ENCODE data around the gene CAMK4.

CAMK4 gene

DNA sequence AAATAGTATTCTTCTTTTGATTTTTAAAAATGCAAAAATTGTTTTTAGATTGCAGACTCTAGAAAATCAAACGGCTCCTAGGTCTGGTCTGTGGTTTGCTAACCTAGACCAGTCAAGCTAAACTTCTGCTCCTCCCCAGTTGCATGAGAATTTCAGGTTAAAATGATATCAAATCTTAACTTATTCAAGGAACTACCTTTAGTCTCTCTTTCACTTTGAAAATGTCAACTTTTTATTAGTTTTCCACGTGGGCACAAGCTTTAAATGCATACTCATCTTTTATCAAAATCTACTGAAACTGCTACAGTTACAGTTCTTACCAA, 8.8 kb downstream of the CAMK4 start:
- TF ChIP-seq CTCF (IDR thresholded peaks at IDR 0.05; ENCODE audit: control insufficient read depth, extremely low read depth, insufficient read depth), result no peak
- H3K4me3 ChIP-seq (ENCODE audit: low read depth, low read length), result no peak overlapping the region

GRCh38 chr5:111234125-111234524, 9.9 kb downstream of the CAMK4 start:
- no peak for TF ChIP-seq CTCF (IDR thresholded peaks at IDR 0.05; ENCODE audit: control insufficient read depth, extremely low read depth, insufficient read depth)
- DNase-seq (ENCODE audit: low read depth), result no peak
- no peak overlapping the region for H3K4me3 ChIP-seq (ENCODE audit: low read depth, low read length)

More for the DNA sequence above, 8.8 kb downstream of the CAMK4 start:
- no peak for DNase-seq (ENCODE audit: low read depth)

DNA sequence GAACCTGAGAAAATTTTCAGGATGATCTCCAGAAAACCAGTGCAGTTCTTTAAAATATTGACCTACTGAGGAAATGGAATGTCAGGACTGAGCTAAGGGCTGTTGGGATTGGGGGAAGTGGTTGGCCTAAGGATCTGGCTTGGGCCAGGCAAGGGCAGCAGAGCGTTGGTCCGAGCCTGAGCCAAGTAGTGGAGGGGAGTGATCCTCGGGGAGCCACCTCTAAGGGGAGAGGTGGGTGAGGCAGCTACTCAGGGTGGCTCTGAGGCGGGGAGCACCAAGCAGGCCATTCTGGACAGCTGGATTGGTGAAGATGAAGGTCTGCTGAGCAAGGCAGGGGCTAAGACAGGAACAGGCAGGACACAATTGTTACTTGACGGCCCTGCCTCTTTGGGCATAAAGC, 11.5 kb downstream of the CAMK4 start:
- no peak overlapping the region for H3K4me3 ChIP-seq (ENCODE audit: low read depth, low read length)
- no peak for TF ChIP-seq CTCF (IDR thresholded peaks at IDR 0.05; ENCODE audit: control insufficient read depth, extremely low read depth, insufficient read depth)
- DNase-seq (ENCODE audit: low read depth), result no peak

- no peak for TF ChIP-seq CTCF (IDR thresholded peaks at IDR 0.05; ENCODE audit: control insufficient read depth, extremely low read depth, insufficient read depth)
- DNase-seq (ENCODE audit: low read depth), result no peak
- no peak overlapping the region for H3K4me3 ChIP-seq (ENCODE audit: low read depth, low read length)
Observed at GRCh38 chr5:111236348-111236747, 12.2 kb downstream of the CAMK4 start.

- no peak overlapping the region for H3K4me3 ChIP-seq (ENCODE audit: low read depth, low read length)
- TF ChIP-seq CTCF (IDR thresholded peaks at IDR 0.05; ENCODE audit: control insufficient read depth, extremely low read depth, insufficient read depth), result no peak
- no peak for DNase-seq (ENCODE audit: low read depth)
Observed at GRCh38 chr5:111236995-111237394, 12.8 kb downstream of the CAMK4 start.

DNA sequence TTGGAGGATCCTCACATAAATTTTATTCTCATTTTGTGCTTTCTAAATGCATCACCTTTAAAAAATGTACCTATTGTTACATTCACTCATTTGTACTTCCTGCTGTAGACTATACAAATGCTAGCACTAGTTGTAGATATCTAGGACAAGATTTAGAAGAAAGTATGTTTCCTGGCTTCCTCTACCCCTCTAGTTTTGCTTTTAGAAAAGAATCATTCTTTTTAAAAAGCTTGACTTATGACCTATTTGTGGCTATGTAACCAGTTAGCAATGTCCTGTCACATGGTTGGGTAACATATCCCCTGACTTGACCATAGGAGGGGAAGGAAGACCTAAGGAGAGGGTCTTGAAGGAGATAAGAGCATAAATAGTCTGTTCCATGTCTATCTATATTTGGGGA, 13.3 kb downstream of the CAMK4 start:
- DNase-seq (ENCODE audit: low read depth), result no peak
- no peak for TF ChIP-seq CTCF (IDR thresholded peaks at IDR 0.05; ENCODE audit: control insufficient read depth, extremely low read depth, insufficient read depth)
- H3K4me3 ChIP-seq (ENCODE audit: low read depth, low read length), result no peak overlapping the region

GRCh38 chr5:111238431-111239225, 14.4 kb downstream of the CAMK4 start:
- no peak overlapping the region for H3K4me3 ChIP-seq (ENCODE audit: low read depth, low read length)
- peak; percentile 34 for DNase-seq (ENCODE audit: low read depth)
- no peak for TF ChIP-seq CTCF (IDR thresholded peaks at IDR 0.05; ENCODE audit: control insufficient read depth, extremely low read depth, insufficient read depth)

Measured in LNCaP clone FGC (cell line).